IPS DF 6.9 (cell line): ENCODE results near the gene NTRK3.

Source experiments
- DNase-seq: peaks from one replicate; pipeline ENCODE4 v3.0.0-alpha.2; 2013; ENCODE audit warnings: low read depth, low spot score
- H3K27ac ChIP-seq: one replicate; pipeline ENCODE4 v1.5.1; 2013; ENCODE audit warnings: low read length, control low read depth
- H3K27me3 ChIP-seq: 2 replicates; pipeline ENCODE4 v1.6.1; 2013; ENCODE audit warnings: mild to moderate bottlenecking, low read length; ENCODE audit not compliant: control insufficient read depth, insufficient read depth
- H3K36me3 ChIP-seq: 2 replicates; pipeline ENCODE4 v1.6.1; 2013; ENCODE audit warnings: low read length; ENCODE audit not compliant: control insufficient read depth, insufficient read depth
- H3K4me1 ChIP-seq: 2 replicates; pipeline ENCODE4 v1.6.1; 2013; ENCODE audit warnings: low read length; ENCODE audit not compliant: control insufficient read depth, insufficient read depth
- H3K4me3 ChIP-seq: 2 replicates; pipeline ENCODE4 v1.5.1; 2013; ENCODE audit warnings: mild to moderate bottlenecking, low read length
- H3K9me3 ChIP-seq: 2 replicates; pipeline ENCODE4 v1.6.1; 2013; ENCODE audit warnings: low read length, inconsistent platforms; ENCODE audit not compliant: control insufficient read depth, insufficient read depth
- WGBS: extraction: QIAGEN DNeasy Blood & Tissue Kit; methylation state at CpG from one replicate; pipeline ENCODE4 v1.1.7; 2013; ENCODE audit warnings: mixed read lengths, missing lambda C conversion rate; ENCODE audit not compliant: insufficient read length, insufficient coverage; 5-methylcytosine and 5-hydroxymethylcytosine counted together

Gene NTRK3

GRCh38 chr15:88126695-88127431 lies 129.7 kb downstream of the NTRK3 start:
- Histone ChIP-seq H3K36me3 (no peaks in the 10 kb centered on the region), H3K27ac (no peak overlapping the region), H3K9me3 (no peaks in the 10 kb centered on the region), H3K4me1 (peaks cover 3% of the 10 kb centered on the region; the same call in 1 of the 2 replicates), H3K4me3 (no peak overlapping the region), H3K27me3 (no peaks in the 10 kb centered on the region)
- no CpG with 5 or more reads among the region's 6 CpGs for WGBS
- no peak for DNase-seq

DNA sequence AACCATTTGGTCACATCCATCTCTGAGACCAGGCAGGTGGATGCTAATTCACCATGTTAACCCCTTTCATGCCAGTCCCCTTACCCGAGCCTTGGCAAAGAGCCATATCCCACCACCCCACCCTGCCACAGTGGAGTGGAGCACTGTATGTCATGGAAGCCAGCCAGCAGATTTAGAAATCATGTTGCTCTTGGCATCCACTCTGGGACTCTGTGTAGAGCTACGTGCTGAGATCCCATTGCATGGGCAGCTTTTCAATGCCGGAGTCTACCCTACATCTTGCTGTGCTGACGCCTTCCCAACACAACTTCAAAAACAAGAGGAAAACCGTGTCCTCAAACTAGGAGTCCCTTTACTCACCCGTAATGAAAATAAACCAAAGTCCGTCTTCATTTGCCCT lies 131.0 kb downstream of the NTRK3 start:
- H3K4me3 ChIP-seq: no peak overlapping the region
- H3K27ac ChIP-seq: no peak overlapping the region
- H3K27me3 ChIP-seq: no peaks in the 10 kb centered on the region
- no peak for DNase-seq
- no peaks in the 10 kb centered on the region for H3K9me3 ChIP-seq
- WGBS: no CpG with 5 or more reads among the region's 7 CpGs
- H3K4me1 ChIP-seq: peaks cover 3% of the 10 kb centered on the region; the same call in 1 of the 2 replicates
- H3K36me3 ChIP-seq: no peaks in the 10 kb centered on the region

DNA sequence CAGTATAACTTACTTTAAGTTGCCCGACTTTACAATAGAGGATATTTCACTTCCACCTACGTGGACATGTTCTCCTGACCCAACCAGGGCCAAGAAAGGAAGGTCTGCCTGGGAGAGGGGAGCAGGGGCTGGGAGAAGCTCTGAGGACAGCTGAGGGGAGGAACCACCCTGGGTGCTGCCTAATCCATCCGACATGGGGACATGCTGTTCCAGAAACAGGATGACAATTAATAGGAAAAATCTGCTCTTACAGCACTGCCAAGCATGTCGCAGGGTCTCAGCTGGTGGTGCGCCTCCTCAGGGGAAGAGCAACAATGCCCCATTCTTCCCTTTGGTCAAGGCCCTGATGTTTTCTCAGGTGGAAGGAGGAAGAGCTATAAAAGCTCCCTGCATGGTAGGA lies 132.3 kb downstream of the NTRK3 start:
- no peak for DNase-seq
- no peaks in the 10 kb centered on the region for H3K9me3 ChIP-seq
- peaks cover 3% of the 10 kb centered on the region; the same call in 1 of the 2 replicates for H3K4me1 ChIP-seq
- H3K36me3 ChIP-seq: no peaks in the 10 kb centered on the region
- H3K27me3 ChIP-seq: no peaks in the 10 kb centered on the region
- WGBS: no CpG with 5 or more reads among the region's 5 CpGs
- no peak overlapping the region for H3K4me3 ChIP-seq
- no peak overlapping the region for H3K27ac ChIP-seq

DNA sequence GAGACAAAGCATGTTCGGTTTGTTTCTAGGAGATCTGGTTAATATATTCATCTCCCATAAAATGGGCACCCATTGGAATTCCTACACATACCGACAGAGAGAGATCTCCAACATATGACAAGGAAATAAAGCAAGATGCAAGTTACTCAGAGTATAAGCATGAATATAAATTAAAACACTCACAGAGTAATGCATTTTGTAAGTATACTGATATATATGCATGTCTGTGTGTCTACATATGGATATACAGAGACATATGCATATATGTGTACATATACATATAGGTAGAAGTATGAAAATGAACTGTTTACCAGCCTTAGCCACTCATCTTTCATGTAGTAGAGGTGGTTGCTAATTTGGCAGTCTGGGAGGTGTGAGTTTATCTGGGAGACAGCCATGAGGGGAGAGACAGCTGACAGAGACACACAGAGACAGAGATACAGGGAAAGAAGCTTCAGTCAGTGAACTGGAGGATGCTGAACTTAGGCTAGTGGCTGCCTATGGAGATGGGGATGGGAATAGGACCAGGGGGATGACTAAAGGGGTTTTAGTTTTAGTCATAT lies 134.5 kb downstream of the NTRK3 start:
- DNase-seq: no peak
- H3K4me1 ChIP-seq: peaks cover 3% of the 10 kb centered on the region; the same call in 1 of the 2 replicates
- no peak overlapping the region for H3K4me3 ChIP-seq
- H3K36me3 ChIP-seq: no peaks in the 10 kb centered on the region
- no peaks in the 10 kb centered on the region for H3K9me3 ChIP-seq
- H3K27ac ChIP-seq: no peak overlapping the region
- H3K27me3 ChIP-seq: no peaks in the 10 kb centered on the region
- WGBS: no CpG with 5 or more reads among the region's 2 CpGs

GRCh38 chr15:88120026-88120425 lies 136.5 kb downstream of the NTRK3 start:
- WGBS: no CpG with 5 or more reads among the region's 3 CpGs
- no peaks in the 10 kb centered on the region for H3K9me3 ChIP-seq
- no peak overlapping the region for H3K27ac ChIP-seq
- no peaks in the 10 kb centered on the region for H3K36me3 ChIP-seq
- H3K4me1 ChIP-seq: peaks cover 3% of the 10 kb centered on the region; the same call in 1 of the 2 replicates
- no peaks in the 10 kb centered on the region for H3K27me3 ChIP-seq
- no peak overlapping the region for H3K4me3 ChIP-seq
- DNase-seq: no peak

GRCh38 chr15:88118741-88119140 lies 137.8 kb downstream of the NTRK3 start:
- no peak for DNase-seq
- H3K27me3 ChIP-seq: no peaks in the 10 kb centered on the region
- H3K36me3 ChIP-seq: no peaks in the 10 kb centered on the region
- no CpG with 5 or more reads among the region's 7 CpGs for WGBS
- H3K9me3 ChIP-seq: no peaks in the 10 kb centered on the region
- no peak overlapping the region for H3K27ac ChIP-seq
- no peaks in the 10 kb centered on the region for H3K4me1 ChIP-seq
- H3K4me3 ChIP-seq: no peak overlapping the region

DNA sequence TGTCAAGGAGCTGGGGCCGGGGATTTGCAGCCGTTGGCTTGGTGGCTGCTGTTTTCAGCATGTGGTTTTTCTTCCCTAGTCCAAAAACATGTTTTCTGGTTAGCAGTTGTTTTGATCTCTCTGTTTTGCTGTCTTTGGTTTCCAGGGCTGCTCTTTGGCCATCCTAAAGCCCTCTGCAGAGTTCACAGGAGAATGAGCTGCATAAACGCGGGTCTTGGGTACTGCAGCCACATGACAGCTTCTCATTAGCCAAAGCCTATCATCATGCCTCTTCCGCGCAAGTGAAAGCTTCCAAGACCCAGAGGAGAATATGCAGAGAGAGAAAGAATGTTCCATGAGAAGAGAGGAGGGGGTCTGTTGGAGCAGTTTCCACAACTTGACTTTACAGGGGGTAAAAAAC lies 138.5 kb downstream of the NTRK3 start:
- H3K27me3 ChIP-seq: no peaks in the 10 kb centered on the region
- no peaks in the 10 kb centered on the region for H3K4me1 ChIP-seq
- no peaks in the 10 kb centered on the region for H3K36me3 ChIP-seq
- no CpG with 5 or more reads among the region's 6 CpGs for whole genome bisulfite sequencing
- no peak for DNase-seq
- H3K27ac ChIP-seq: no peak overlapping the region
- H3K9me3 ChIP-seq: no peaks in the 10 kb centered on the region
- no peak overlapping the region for H3K4me3 ChIP-seq

DNA sequence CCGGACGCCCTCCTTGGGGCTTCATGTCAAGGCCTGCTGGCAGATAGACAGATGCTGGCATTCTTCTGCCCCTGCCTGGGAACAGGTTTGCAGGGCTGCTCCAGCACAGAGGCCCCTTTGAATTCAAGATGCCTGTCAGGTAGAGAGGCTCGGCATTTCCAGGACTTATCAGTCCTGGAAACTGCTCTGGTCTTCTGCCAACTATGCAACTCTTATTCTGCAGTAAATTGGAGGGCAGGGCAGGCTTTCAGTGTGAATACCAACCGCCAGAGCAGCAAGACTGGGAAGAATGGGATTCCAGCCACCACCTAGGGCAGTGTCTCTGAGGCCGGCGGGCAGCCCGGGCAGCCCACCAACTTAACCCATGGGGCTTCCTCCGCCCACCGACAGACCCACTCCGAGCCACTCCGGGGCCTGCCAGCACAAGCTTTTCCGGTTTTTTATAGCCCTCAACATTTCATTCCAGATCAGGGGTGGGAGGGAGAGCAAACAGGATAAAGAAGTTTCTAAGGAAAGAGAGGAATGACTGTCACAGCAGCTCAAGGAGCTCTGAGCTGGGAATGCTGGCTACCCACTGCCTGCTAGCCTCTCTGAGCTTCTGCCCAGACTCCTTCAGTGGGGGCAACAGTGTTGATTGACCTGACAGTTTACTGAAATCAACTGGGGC lies 140.9 kb downstream of the NTRK3 start:
- Histone ChIP-seq H3K4me1 (no peaks in the 10 kb centered on the region), H3K9me3 (no peaks in the 10 kb centered on the region), H3K27ac (no peak overlapping the region), H3K27me3 (no peaks in the 10 kb centered on the region), H3K36me3 (no peaks in the 10 kb centered on the region), H3K4me3 (no peak overlapping the region)
- no CpG with 5 or more reads among the region's 12 CpGs for WGBS
- DNase-seq: no peak

GRCh38 chr15:88113613-88114308 lies 142.8 kb downstream of the NTRK3 start:
- Histone ChIP-seq H3K9me3 (no peaks in the 10 kb centered on the region), H3K4me1 (no peaks in the 10 kb centered on the region), H3K4me3 (no peak overlapping the region), H3K27ac (no peak overlapping the region), H3K36me3 (no peaks in the 10 kb centered on the region), H3K27me3 (no peaks in the 10 kb centered on the region)
- DNase-seq: no peak
- WGBS: no CpG with 5 or more reads among the region's 1 CpG

DNA sequence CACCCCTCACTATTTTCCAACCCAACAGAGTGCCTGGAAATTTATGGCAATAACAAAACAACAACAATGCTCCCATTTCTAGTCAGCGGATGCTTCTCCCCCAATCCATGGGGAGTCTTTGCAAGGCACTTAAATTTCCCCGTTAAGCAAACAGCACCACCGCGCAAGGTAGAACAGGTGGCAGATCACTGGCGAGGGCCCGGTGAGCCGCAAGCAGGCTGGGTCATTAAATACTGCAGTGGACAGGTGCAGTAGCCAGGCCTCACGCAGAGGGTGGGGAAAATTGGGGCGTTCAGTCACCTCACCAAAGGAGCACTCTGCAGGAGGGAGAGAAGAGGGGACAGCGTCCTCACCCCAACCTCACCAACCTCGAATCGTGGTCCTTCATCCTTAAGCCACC lies 147.5 kb downstream of the NTRK3 start:
- DNase-seq: no peak
- Histone ChIP-seq H3K36me3 (no peaks in the 10 kb centered on the region), H3K27ac (no peak overlapping the region), H3K4me3 (no peak overlapping the region), H3K9me3 (no peaks in the 10 kb centered on the region), H3K27me3 (no peaks in the 10 kb centered on the region), H3K4me1 (no peaks in the 10 kb centered on the region)
- no CpG with 5 or more reads among the region's 12 CpGs for WGBS
